Osteoblast (primary cell): ENCODE data around the gene SYT12. TPM values are rescaled to one million over a fixed set of nuclear protein-coding genes. Genes with fewer than 3 reads are reported as not detected.
A peak's percentile ranks its signal among the peaks of the same experiment; 100 is the strongest.

ENCODE experiments used
- DNase-seq: peaks from one replicate; pipeline ENCODE4 v3.0.0; 2011; ENCODE audit warnings: low spot score, mixed read lengths; ENCODE audit not compliant: insufficient read length; ENCODE audit errors: missing footprints
- H2AFZ ChIP-seq: 2 replicates; pipeline ENCODE4 v1.6.0; 2011; ENCODE audit warnings: mild to moderate bottlenecking, low read length
- H3K27ac ChIP-seq: 2 replicates; pipeline ENCODE4 v1.5.1; 2011; ENCODE audit warnings: mild to moderate bottlenecking, low read depth, low read length, moderate library complexity
- H3K27me3 ChIP-seq: 2 replicates; pipeline ENCODE4 v1.6.0; 2012; ENCODE audit warnings: mild to moderate bottlenecking, control low read depth, inconsistent platforms, low read length, moderate library complexity; ENCODE audit not compliant: insufficient read depth
- H3K36me3 ChIP-seq: 2 replicates; pipeline ENCODE4 v1.5.1; 2011; ENCODE audit warnings: mild to moderate bottlenecking, low read length, control low read depth, moderate library complexity; ENCODE audit not compliant: insufficient read depth
- H3K4me1 ChIP-seq: 2 replicates; pipeline ENCODE4 v1.5.1; 2011; ENCODE audit warnings: mild to moderate bottlenecking, low read length, control low read depth, moderate library complexity; ENCODE audit not compliant: insufficient read depth
- H3K4me2 ChIP-seq: 2 replicates; pipeline ENCODE4 v1.6.0; 2011; ENCODE audit warnings: mild to moderate bottlenecking, low read length; ENCODE audit not compliant: insufficient read depth
- H3K4me3 ChIP-seq: fragments of 200-600 bp; sonication (generic); 3 replicates; pipeline ENCODE4 v1.5.1; 2012; ENCODE audit warnings: mild to moderate bottlenecking, low read length, inconsistent platforms; ENCODE audit not compliant: insufficient read depth
- H3K79me2 ChIP-seq: 2 replicates; pipeline ENCODE4 v1.6.0; 2012; ENCODE audit warnings: mild to moderate bottlenecking, low read length, control low read depth, inconsistent platforms; ENCODE audit not compliant: insufficient read depth
- H3K9me3 ChIP-seq: 2 replicates; pipeline ENCODE4 v1.5.1; 2011; ENCODE audit warnings: low read depth, low read length, control low read depth
- H4K20me1 ChIP-seq: 2 replicates; pipeline ENCODE4 v1.6.0; 2012; ENCODE audit warnings: mild to moderate bottlenecking, low read length, control low read depth; ENCODE audit not compliant: insufficient read depth
- total RNA-seq: library from RNA; depleted of rRNA; stranded (reverse); fragments of >200 nt; gene quantifications from 2 replicates; pipeline ENCODE4 v1.2.3, GENCODE V29; 2012
- TF ChIP-seq, protein P1 (sequence below): IDR thresholded peaks from 2 replicates; pipeline ENCODE4 v1.5.1; 2011; ENCODE audit warnings: mild to moderate bottlenecking, low read depth, low read length, moderate library complexity; ENCODE audit errors: extremely low read depth

The SYT12 gene
- total RNA-seq, 1 donor = 4.0 TPM

DNA sequence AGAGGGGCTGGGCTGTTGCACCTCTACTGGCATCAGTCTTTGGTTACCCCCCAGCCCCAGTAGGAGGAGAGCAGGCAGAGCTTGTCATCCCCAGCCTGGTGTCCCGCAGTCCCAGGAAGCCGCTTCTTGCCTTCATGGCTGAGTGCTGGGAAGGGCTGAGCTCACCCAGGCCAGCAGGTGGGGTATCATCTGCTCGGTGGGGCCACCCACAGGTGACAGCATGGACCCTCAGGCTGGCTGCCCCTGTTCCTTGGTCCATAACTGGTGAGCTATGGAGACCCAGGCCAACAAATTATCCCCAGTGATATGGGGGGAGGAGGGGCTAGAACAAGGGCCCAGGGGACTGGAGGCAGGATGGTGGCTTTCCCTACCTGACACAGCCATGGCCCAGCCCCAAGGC lies 27.2 kb downstream of the SYT12 start:
- no peak overlapping the region for H3K4me3 ChIP-seq
- H3K4me1 ChIP-seq = peaks cover 16% of the 10 kb centered on the region
- H3K79me2 ChIP-seq = no peaks in the 10 kb centered on the region
- DNase-seq = peak; percentile 35
- H3K27ac ChIP-seq = no peak overlapping the region
- H3K4me2 ChIP-seq = no peak overlapping the region
- no peaks in the 10 kb centered on the region for H3K9me3 ChIP-seq
- TF ChIP-seq, protein P1, sequence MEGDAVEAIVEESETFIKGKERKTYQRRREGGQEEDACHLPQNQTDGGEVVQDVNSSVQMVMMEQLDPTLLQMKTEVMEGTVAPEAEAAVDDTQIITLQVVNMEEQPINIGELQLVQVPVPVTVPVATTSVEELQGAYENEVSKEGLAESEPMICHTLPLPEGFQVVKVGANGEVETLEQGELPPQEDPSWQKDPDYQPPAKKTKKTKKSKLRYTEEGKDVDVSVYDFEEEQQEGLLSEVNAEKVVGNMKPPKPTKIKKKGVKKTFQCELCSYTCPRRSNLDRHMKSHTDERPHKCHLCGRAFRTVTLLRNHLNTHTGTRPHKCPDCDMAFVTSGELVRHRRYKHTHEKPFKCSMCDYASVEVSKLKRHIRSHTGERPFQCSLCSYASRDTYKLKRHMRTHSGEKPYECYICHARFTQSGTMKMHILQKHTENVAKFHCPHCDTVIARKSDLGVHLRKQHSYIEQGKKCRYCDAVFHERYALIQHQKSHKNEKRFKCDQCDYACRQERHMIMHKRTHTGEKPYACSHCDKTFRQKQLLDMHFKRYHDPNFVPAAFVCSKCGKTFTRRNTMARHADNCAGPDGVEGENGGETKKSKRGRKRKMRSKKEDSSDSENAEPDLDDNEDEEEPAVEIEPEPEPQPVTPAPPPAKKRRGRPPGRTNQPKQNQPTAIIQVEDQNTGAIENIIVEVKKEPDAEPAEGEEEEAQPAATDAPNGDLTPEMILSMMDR = no peak
- H2AFZ ChIP-seq = no peak overlapping the region
- no peaks in the 10 kb centered on the region for H3K27me3 ChIP-seq
- H4K20me1 ChIP-seq = peaks cover 2% of the 10 kb centered on the region
- peaks cover 4% of the 10 kb centered on the region for H3K36me3 ChIP-seq

DNA sequence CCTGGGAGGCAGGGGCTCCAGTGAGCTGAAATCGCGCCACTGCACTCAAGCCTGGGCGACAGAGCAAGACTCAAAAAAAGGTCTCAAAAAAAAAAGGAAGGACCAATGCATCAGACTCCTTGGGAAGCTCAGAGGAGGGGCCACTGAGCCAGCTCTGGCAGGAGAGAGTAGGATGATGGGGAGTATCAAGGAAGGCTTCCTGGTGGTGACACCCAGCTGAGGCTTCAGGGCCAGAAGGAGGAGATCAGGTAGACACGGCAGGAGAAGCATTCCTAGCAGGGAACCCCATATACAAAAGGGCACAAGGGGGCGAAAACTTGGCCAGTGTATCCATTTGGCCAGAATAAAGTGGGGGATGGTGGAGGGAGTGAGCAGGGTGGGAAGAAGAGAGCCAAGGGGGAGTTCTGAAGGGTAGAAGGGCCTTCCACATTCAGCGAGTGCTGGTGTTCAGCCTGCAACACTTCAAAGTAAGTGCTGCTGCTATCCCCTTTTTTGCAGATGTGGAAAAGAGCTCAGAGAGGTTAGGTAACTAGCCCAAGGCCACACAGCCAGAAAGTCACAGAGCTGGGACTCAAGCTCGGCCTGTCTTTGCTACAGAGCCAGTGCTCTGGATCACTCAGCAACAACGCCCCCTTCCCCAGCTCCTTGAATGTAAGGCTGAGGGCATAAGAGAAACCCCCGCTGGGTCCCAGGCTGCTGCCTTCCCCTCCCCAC lies 28.4 kb downstream of the SYT12 start:
- no peak overlapping the region for H3K4me2 ChIP-seq
- H4K20me1 ChIP-seq = no peaks in the 10 kb centered on the region
- no peak overlapping the region for H2AFZ ChIP-seq
- TF ChIP-seq, protein P1 = no peak
- DNase-seq = peak; percentile 8
- no peaks in the 10 kb centered on the region for H3K27me3 ChIP-seq
- no peaks in the 10 kb centered on the region for H3K9me3 ChIP-seq
- H3K27ac ChIP-seq = no peak overlapping the region
- peaks cover 4% of the 10 kb centered on the region for H3K36me3 ChIP-seq
- no peak overlapping the region for H3K4me3 ChIP-seq
- peaks cover 2% of the 10 kb centered on the region for H3K79me2 ChIP-seq
- H3K4me1 ChIP-seq = peaks cover 25% of the 10 kb centered on the region

DNA sequence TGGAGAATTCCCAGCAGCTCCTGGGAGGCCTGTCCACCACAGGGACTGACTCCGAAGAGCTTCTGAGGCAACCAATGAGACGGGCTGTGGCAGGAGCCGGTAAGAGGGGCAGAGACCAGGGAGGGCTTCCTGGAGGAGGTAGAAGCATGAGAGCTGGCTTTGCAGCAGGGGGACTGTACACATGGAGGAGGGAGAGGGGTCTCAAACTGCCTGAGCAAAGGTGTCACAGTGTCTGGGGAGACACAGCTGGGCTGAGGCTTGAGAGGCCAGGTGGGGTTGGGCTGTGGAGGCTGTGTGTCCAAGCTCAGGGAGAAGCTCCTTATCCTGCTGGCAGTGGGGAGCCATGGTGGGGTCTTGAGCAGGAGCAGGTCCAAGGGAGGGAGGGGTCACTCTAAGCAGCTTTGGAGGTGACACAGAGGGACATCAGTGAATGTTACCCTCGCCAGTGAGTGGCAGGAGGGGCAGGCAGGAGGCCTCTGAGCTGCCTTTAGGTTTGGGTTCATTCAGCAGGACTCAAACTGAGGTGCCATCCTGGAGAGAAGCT lies 29.1 kb downstream of the SYT12 start:
- Histone ChIP-seq H3K4me3 (no peak overlapping the region), H3K27me3 (no peaks in the 10 kb centered on the region)

DNA sequence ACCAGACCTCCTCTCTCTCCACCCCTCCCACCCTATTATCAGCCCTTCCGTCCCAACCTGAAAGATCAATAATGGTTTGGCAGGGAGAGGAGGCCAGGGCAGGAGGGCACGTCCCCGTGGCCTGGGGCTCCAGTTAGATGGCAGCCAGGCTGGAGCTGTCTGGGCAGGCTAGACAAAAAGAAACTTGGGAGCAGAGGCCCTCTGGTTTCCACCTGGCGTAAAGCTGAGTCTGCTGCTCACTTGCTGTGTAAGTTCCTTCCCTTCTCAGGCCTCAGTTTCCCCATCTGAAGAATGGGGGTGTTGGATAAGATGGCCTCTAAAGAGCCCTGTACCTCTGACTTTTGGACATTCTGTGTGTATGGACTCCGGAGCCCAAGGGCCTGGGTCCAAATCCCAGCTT lies 30.0 kb downstream of the SYT12 start:
- Histone ChIP-seq H4K20me1 (no peaks in the 10 kb centered on the region), H3K4me2 (no peak overlapping the region), H3K4me1 (peaks cover 32% of the 10 kb centered on the region), H3K27me3 (no peaks in the 10 kb centered on the region), H2AFZ (no peak overlapping the region), H3K79me2 (peaks cover 6% of the 10 kb centered on the region), H3K4me3 (no peak overlapping the region), H3K9me3 (no peaks in the 10 kb centered on the region), H3K36me3 (peaks cover 4% of the 10 kb centered on the region), H3K27ac (no peak overlapping the region)
- TF ChIP-seq, protein P1 = no peak
- DNase-seq = peak; percentile 54

More for the DNA sequence above, 29.1 kb downstream of the SYT12 start:
- TF ChIP-seq, protein P1 = no peak
- Histone ChIP-seq H3K36me3 (peaks cover 4% of the 10 kb centered on the region), H3K4me1 (peaks cover 27% of the 10 kb centered on the region), H3K79me2 (peaks cover 3% of the 10 kb centered on the region), H3K27ac (no peak overlapping the region), H3K4me2 (no peak overlapping the region), H4K20me1 (no peaks in the 10 kb centered on the region), H2AFZ (no peak overlapping the region), H3K9me3 (no peaks in the 10 kb centered on the region)
- DNase-seq = peak; percentile 53
